HepG2 (cell line): ENCODE results near the gene HEXD.

Source experiments
- ARHGAP35 ChIP-seq: sonication (generic); formaldehyde crosslinking; IDR thresholded peaks from 2 replicates; pipeline ENCODE4 v1.9.0; 2022; ENCODE audit warnings: mild to moderate bottlenecking, inconsistent platforms, moderate library complexity, missing genetic modification reagents, borderline replicate concordance
- CC2D1A ChIP-seq: sonication (generic); formaldehyde crosslinking; IDR thresholded peaks from 2 replicates; pipeline ENCODE4 v1.8.1; 2023; ENCODE audit warnings: mild to moderate bottlenecking, missing genetic modification reagents
- CREBL2 ChIP-seq: sonication (generic); formaldehyde crosslinking; IDR thresholded peaks from 2 replicates; pipeline ENCODE4 v1.8.1; 2023; ENCODE audit warnings: missing genetic modification reagents, mild to moderate bottlenecking, borderline replicate concordance
- CTCF ChIP-seq: sonication (generic); formaldehyde crosslinking; IDR thresholded peaks from 2 replicates; pipeline ENCODE4 v1.5.0; 2020; ENCODE audit warnings: mild to moderate bottlenecking, missing genetic modification reagents, moderate library complexity
- EP300 ChIP-seq, 3 experiments: sonication (generic) in 1 of 3; formaldehyde crosslinking in 1 of 3; IDR thresholded peaks; 2 replicates each; pipeline versions ENCODE4 v1.5.1 to v1.6.1; 2011 to 2020; ENCODE audit warnings: low read depth in 2 of 3, low read length in 2 of 3, borderline replicate concordance in 1 of 3, improper control_type of control experiment in 1 of 3, mild to moderate bottlenecking in 1 of 3, missing genetic modification reagents in 1 of 3, moderate library complexity in 1 of 3
- TBL1XR1 ChIP-seq: fragments of 150-350 bp; IDR thresholded peaks from 2 replicates; pipeline ENCODE4 v1.6.1; 2014; ENCODE audit warnings: borderline replicate concordance, low read length; ENCODE audit not compliant: partially characterized antibody
- ZNF550 ChIP-seq: sonication (generic); formaldehyde crosslinking; IDR thresholded peaks from 2 replicates; pipeline ENCODE4 v1.4.0; 2020; ENCODE audit warnings: mild to moderate bottlenecking, missing genetic modification reagents, borderline replicate concordance
- ZNF709 ChIP-seq: sonication (generic); formaldehyde crosslinking; IDR thresholded peaks from 2 replicates; pipeline ENCODE4 v1.5.0; 2020; ENCODE audit warnings: mild to moderate bottlenecking, missing genetic modification reagents
- ZNF749 ChIP-seq: sonication (generic); formaldehyde crosslinking; IDR thresholded peaks from 2 replicates; pipeline ENCODE4 v1.8.0; 2022; ENCODE audit warnings: mild to moderate bottlenecking, missing genetic modification reagents, moderate library complexity, borderline replicate concordance

GRCh38 chr17:82434216-82434565 is 16.0 kb downstream of the HEXD start:
- no peak for TF ChIP-seq CTCF
- TF ChIP-seq ZNF749, result no peak
- TF ChIP-seq ZNF709 (CRISPR knock-in tag), result no peak
- TF ChIP-seq CC2D1A, result no peak
- no peak for TF ChIP-seq ARHGAP35 (CRISPR knock-in tag)
- TF ChIP-seq CREBL2 (CRISPR knock-in tag), result no peak
- TF ChIP-seq EP300 (IDR thresholded peaks at IDR 0.05; ENCODE audit: low read depth in 2 of 2, low read length in 2 of 2), result no peak
- no peak for TF ChIP-seq EP300 (CRISPR knock-in tag; IDR thresholded peaks at IDR 0.05; ENCODE audit: borderline replicate concordance)
- no peak for TF ChIP-seq TBL1XR1
- TF ChIP-seq ZNF550 (CRISPR knock-in tag), result no peak
